Measurements from ENCODE around the gene SETD7.

DNA sequence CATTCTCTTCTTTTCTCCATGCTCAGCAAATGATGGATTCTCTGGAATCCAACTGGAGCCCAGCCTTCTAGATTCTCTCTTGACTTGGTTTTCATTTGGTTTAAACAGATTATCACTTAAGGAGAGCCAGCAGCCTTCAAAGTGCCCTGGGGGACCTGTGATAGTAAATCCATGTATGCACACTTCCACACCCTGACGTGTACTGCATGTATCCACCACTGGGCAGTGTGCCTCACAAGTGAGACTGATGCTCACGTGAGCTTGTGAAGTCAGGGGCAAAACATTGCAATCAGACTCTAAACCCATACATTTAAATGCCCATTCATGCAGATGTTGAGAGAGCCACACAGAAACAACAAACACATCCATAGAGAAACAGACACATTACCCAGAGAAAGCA lies 28.0 kb upstream of the SETD7 start:
- TF ChIP-seq, protein P1, sequence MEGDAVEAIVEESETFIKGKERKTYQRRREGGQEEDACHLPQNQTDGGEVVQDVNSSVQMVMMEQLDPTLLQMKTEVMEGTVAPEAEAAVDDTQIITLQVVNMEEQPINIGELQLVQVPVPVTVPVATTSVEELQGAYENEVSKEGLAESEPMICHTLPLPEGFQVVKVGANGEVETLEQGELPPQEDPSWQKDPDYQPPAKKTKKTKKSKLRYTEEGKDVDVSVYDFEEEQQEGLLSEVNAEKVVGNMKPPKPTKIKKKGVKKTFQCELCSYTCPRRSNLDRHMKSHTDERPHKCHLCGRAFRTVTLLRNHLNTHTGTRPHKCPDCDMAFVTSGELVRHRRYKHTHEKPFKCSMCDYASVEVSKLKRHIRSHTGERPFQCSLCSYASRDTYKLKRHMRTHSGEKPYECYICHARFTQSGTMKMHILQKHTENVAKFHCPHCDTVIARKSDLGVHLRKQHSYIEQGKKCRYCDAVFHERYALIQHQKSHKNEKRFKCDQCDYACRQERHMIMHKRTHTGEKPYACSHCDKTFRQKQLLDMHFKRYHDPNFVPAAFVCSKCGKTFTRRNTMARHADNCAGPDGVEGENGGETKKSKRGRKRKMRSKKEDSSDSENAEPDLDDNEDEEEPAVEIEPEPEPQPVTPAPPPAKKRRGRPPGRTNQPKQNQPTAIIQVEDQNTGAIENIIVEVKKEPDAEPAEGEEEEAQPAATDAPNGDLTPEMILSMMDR (IDR thresholded peaks at IDR 0.05; ENCODE audit: low read depth, low read length), result no peak
- no peak for TF ChIP-seq POLR2A (IDR thresholded peaks at IDR 0.05; ENCODE audit: extremely low read depth, insufficient read length)

Data from NB4 (cell line).